H1 (cell line): ENCODE measurements around the gene WDR38. TPM values are rescaled to one million over a fixed set of nuclear protein-coding genes. Genes with fewer than 3 reads are reported as not detected.
A peak's percentile ranks its signal among the peaks of the same experiment; 100 is the strongest.

Source experiments
- CTCF ChIA-PET: fragments of 300-600 bp; sonication (Branson Sonifier 250); formaldehyde crosslinking; loops from one replicate; lab custom pipeline; 2021; ENCODE audit not compliant: partially characterized antibody; lab: Charles Lee
- POLR2A ChIA-PET: fragments of 300-600 bp; sonication (Branson Sonifier 250); formaldehyde crosslinking; loops from one replicate; lab custom pipeline; 2021; ENCODE audit warnings: inconsistent platforms; ENCODE audit not compliant: partially characterized antibody; lab: Charles Lee
- DNase-seq, 2 experiments: peaks; one replicate each; pipeline versions ENCODE4 v3.0.0 to v3.0.0-alpha.2; 2010 to 2022; ENCODE audit warnings: low spot score in 2 of 2, low read depth in 1 of 2, mixed read lengths in 1 of 2
- FAIRE-seq: peaks from 2 replicates; lab custom pipeline; 2011; peaks lifted over from hg19 to GRCh38; lab: Jason Lieb, UNC
- H2AFZ ChIP-seq: 2 replicates; pipeline ENCODE4 v1.8.1; 2012; ENCODE audit warnings: low read length, inconsistent platforms
- H2AK5ac ChIP-seq: 2 replicates; pipeline ENCODE4 v1.6.1; 2013; ENCODE audit warnings: low read depth, low read length
- H2BK120ac ChIP-seq: replicated peaks from 2 replicates; pipeline ENCODE3; 2013; ENCODE audit warnings: low read depth, low read length, inconsistent platforms
- H2BK12ac ChIP-seq: 2 replicates; pipeline ENCODE4 v1.6.1; 2013; ENCODE audit warnings: low read depth, low read length
- H2BK15ac ChIP-seq: 2 replicates; pipeline ENCODE4 v1.6.1; 2013; ENCODE audit warnings: low read length
- H2BK20ac ChIP-seq: 2 replicates; pipeline ENCODE4 v1.6.1; 2013; ENCODE audit warnings: low read length
- H2BK5ac ChIP-seq: 2 replicates; pipeline ENCODE4 v1.6.1; 2013; ENCODE audit warnings: low read depth, low read length
- H3K14ac ChIP-seq: 2 replicates; pipeline ENCODE4 v1.6.1; 2013; ENCODE audit warnings: inconsistent platforms; ENCODE audit not compliant: insufficient read length
- H3K18ac ChIP-seq: 2 replicates; pipeline ENCODE4 v1.6.1; 2013; ENCODE audit warnings: low read length; ENCODE audit errors: extremely low read depth
- H3K23ac ChIP-seq: 2 replicates; pipeline ENCODE4 v1.6.1; 2013; ENCODE audit warnings: inconsistent platforms; ENCODE audit not compliant: insufficient read length
- H3K23me2 ChIP-seq: 2 replicates; pipeline ENCODE4 v1.6.1; 2013; ENCODE audit warnings: low read depth, low read length
- H3K27ac ChIP-seq: 2 replicates; pipeline ENCODE4 v1.6.1; 2011; ENCODE audit warnings: low read depth, low read length, inconsistent platforms
- H3K27me3 ChIP-seq, 4 experiments: replicated peaks in 1 of 4; 1 replicate in 1 of 4; 2 replicates in 3 of 4; pipeline versions ENCODE4 v1.6.1 to v1.8.1; 2011 to 2013; ENCODE audit warnings: low read length in 3 of 4, mild to moderate bottlenecking in 3 of 4, inconsistent platforms in 2 of 4, mixed read lengths in 2 of 4, moderate library complexity in 1 of 4; ENCODE audit not compliant: control insufficient read depth in 3 of 4, insufficient read depth in 3 of 4; ENCODE audit errors: extremely low read depth in 1 of 4
- H3K36me3 ChIP-seq, 4 experiments: 2 replicates each; pipeline versions ENCODE4 v1.6.1 to v1.8.1; 2011 to 2013; ENCODE audit warnings: mild to moderate bottlenecking in 4 of 4, low read length in 3 of 4, moderate library complexity in 2 of 4, control low read depth in 1 of 4, inconsistent platforms in 1 of 4; ENCODE audit not compliant: insufficient read depth in 4 of 4, control insufficient read depth in 2 of 4
- H3K4ac ChIP-seq: replicated peaks from 2 replicates; pipeline ENCODE3; 2013; ENCODE audit warnings: low read length, low read depth, mixed read lengths, inconsistent platforms; ENCODE audit not compliant: insufficient read length
- H3K4me1 ChIP-seq, 4 experiments: replicated peaks in 1 of 4; 1 replicate in 1 of 4; 2 replicates in 3 of 4; pipeline versions ENCODE4 v1.6.1 to v1.8.1; 2011 to 2013; ENCODE audit warnings: low read length in 3 of 4, inconsistent platforms in 2 of 4, mixed read lengths in 1 of 4; ENCODE audit not compliant: insufficient read depth in 4 of 4, control insufficient read depth in 3 of 4
- H3K4me2 ChIP-seq, 2 experiments: 2 replicates each; pipeline versions ENCODE4 v1.6.1 to v1.8.1; 2011 to 2013; ENCODE audit warnings: low read depth in 2 of 2, low read length in 2 of 2, control low read depth in 1 of 2, inconsistent platforms in 1 of 2, mild to moderate bottlenecking in 1 of 2; ENCODE audit not compliant: insufficient read depth in 1 of 2
- H3K4me3 ChIP-seq, 4 experiments: fragments of 200-600, 300-600 bp in 1 of 4; sonication (generic), shearing (Covaris generic), sonication (Bioruptor Twin) in 1 of 4; 2 replicates each; pipeline versions ENCODE4 v1.5.1 to v1.8.1; 2011 to 2016; ENCODE audit warnings: low read length in 4 of 4, low read depth in 3 of 4, control low read depth in 2 of 4, inconsistent platforms in 2 of 4, mild to moderate bottlenecking in 2 of 4, mixed read lengths in 1 of 4, moderate library complexity in 1 of 4; ENCODE audit not compliant: insufficient read depth in 2 of 4; ENCODE audit errors: extremely low read depth in 1 of 4
- H3K56ac ChIP-seq: replicated peaks from 2 replicates; pipeline ENCODE3; 2013; ENCODE audit warnings: low read depth, mild to moderate bottlenecking, mixed read lengths, low read length, inconsistent platforms; ENCODE audit not compliant: insufficient read length
- H3K79me1 ChIP-seq: 2 replicates; pipeline ENCODE4 v1.6.1; 2013; ENCODE audit warnings: low read depth, low read length, control low read depth
- H3K79me2 ChIP-seq, 2 experiments: 2 replicates each; pipeline versions ENCODE4 v1.6.1 to v1.8.1; 2012 to 2013; ENCODE audit warnings: low read length in 2 of 2, mild to moderate bottlenecking in 2 of 2, inconsistent platforms in 1 of 2; ENCODE audit not compliant: insufficient read depth in 2 of 2, control insufficient read depth in 1 of 2
- H3K9ac ChIP-seq, 4 experiments: replicated peaks in 1 of 4; 1 replicate in 1 of 4; 2 replicates in 3 of 4; pipeline versions ENCODE4 v1.6.1 to v1.8.1; 2011 to 2013; ENCODE audit warnings: low read depth in 3 of 4, low read length in 3 of 4, control low read depth in 2 of 4, mild to moderate bottlenecking in 2 of 4, moderate library complexity in 2 of 4, inconsistent platforms in 1 of 4; ENCODE audit errors: extremely low read depth in 1 of 4
- H3K9me3 ChIP-seq, 2 experiments: 2 replicates each; pipeline versions ENCODE4 v1.6.1 to v1.8.1; 2012 to 2013; ENCODE audit warnings: mild to moderate bottlenecking in 2 of 2, moderate library complexity in 2 of 2, control low read depth in 1 of 2, inconsistent platforms in 1 of 2, low read depth in 1 of 2, low read length in 1 of 2, mixed read lengths in 1 of 2; ENCODE audit not compliant: insufficient read depth in 2 of 2
- H4K20me1 ChIP-seq, 2 experiments: replicated peaks in 1 of 2; 2 replicates each; pipeline versions ENCODE3 to v1.8.1; 2011 to 2013; ENCODE audit warnings: inconsistent platforms in 2 of 2, low read length in 2 of 2, mild to moderate bottlenecking in 1 of 2; ENCODE audit not compliant: insufficient read depth in 2 of 2, control insufficient read depth in 1 of 2
- H4K5ac ChIP-seq: 2 replicates; pipeline ENCODE4 v1.6.1; 2013; ENCODE audit warnings: low read length, low read depth, mixed read lengths, inconsistent platforms; ENCODE audit not compliant: insufficient read length
- H4K8ac ChIP-seq: 2 replicates; pipeline ENCODE4 v1.8.0; 2013; ENCODE audit warnings: mild to moderate bottlenecking, moderate library complexity, low read length, inconsistent platforms; ENCODE audit not compliant: insufficient read depth; ENCODE audit errors: extremely low read depth
- H4K91ac ChIP-seq: replicated peaks from 2 replicates; pipeline ENCODE3; 2013; ENCODE audit warnings: low read length, mixed read lengths, inconsistent platforms; ENCODE audit not compliant: insufficient read length
- CHD1 ChIP-seq: IDR thresholded peaks from 2 replicates; pipeline ENCODE4 v1.6.1; 2012; ENCODE audit warnings: low read depth, low read length, improper control_type of control experiment
- EP300 ChIP-seq, 2 experiments: IDR thresholded peaks; 1 replicate in 1 of 2; 2 replicates in 1 of 2; pipeline ENCODE4 v1.6.1; 2011 to 2012; ENCODE audit warnings: low read depth in 2 of 2, low read length in 2 of 2, mild to moderate bottlenecking in 2 of 2, borderline replicate concordance in 1 of 2, inconsistent platforms in 1 of 2, moderate library complexity in 1 of 2
- GABPA ChIP-seq: IDR thresholded peaks from 2 replicates; pipeline ENCODE4 v1.6.1; 2011; ENCODE audit warnings: mild to moderate bottlenecking, low read length, moderate library complexity, borderline replicate concordance; ENCODE audit not compliant: insufficient read depth
- SIN3A ChIP-seq, 2 experiments: IDR thresholded peaks in 1 of 2; conservative IDR thresholded peaks in 1 of 2; 2 replicates each; pipeline ENCODE4 v1.6.1; 2011 to 2012; ENCODE audit warnings: low read length in 2 of 2, improper control_type of control experiment in 1 of 2, low read depth in 1 of 2, mild to moderate bottlenecking in 1 of 2
- SIX5 ChIP-seq: IDR thresholded peaks from 2 replicates; pipeline ENCODE4 v1.6.1; 2011; ENCODE audit warnings: mild to moderate bottlenecking, low read depth, low read length
- USF2 ChIP-seq: IDR thresholded peaks from 2 replicates; pipeline ENCODE4 v1.6.1; 2011; ENCODE audit warnings: low read length, improper control_type of control experiment
- WGBS, 2 experiments: shearing (Covaris generic) in 1 of 2; methylation state at CpG; one replicate each; pipeline versions ENCODE4 v1.1.6 to v1.1.7; 2013 to 2015; ENCODE audit warnings: low lambda C conversion rate in 2 of 2, mixed read lengths in 2 of 2, inconsistent platforms in 1 of 2, low coverage in 1 of 2, missing lambda C conversion rate in 1 of 2; ENCODE audit not compliant: insufficient replicate concordance in 2 of 2, insufficient coverage in 1 of 2, insufficient read length in 1 of 2; ENCODE audit errors: extremely low coverage in 1 of 2, missing lambda C conversion rate in 1 of 2; 5-methylcytosine and 5-hydroxymethylcytosine counted together
- polyA plus RNA-seq, 7 experiments: library from polyadenylated mRNA; depleted of rRNA in 3 of 7; stranded (reverse) in 5 of 7; unstranded in 2 of 7; fragments of >200 nt in 5 of 7; fragments of 200-250 nt in 2 of 7; gene quantifications; 1 replicate in 5 of 7; 2 replicates in 1 of 7; 4 replicates in 1 of 7; pipeline versions ENCODE4 v1.2.1 to v1.2.3, GENCODE V29; 2011 to 2013; ENCODE audit warnings: missing spikeins in 2 of 7, mixed read lengths in 2 of 7
- total RNA-seq: library from RNA; stranded (reverse); fragmentation: NEBNext Ultra II Directional; extraction: Animal tissue kit (Norgen Biotek cat#: 25700); gene quantifications from 2 replicates; pipeline ENCODE4 v1.2.1, GENCODE V29; 2021
- TF ChIP-seq, protein P1 (sequence below): IDR thresholded peaks from 2 replicates; pipeline ENCODE4 v1.6.1; 2011; ENCODE audit warnings: low read depth, mild to moderate bottlenecking, low read length; ENCODE audit not compliant: insufficient read depth

WDR38 gene
- total and polyA plus RNA-seq, 2 of the 8 experiments (the other 6 are each of a cell fraction or from before 2014, with no cell fraction given): not detected

DNA sequence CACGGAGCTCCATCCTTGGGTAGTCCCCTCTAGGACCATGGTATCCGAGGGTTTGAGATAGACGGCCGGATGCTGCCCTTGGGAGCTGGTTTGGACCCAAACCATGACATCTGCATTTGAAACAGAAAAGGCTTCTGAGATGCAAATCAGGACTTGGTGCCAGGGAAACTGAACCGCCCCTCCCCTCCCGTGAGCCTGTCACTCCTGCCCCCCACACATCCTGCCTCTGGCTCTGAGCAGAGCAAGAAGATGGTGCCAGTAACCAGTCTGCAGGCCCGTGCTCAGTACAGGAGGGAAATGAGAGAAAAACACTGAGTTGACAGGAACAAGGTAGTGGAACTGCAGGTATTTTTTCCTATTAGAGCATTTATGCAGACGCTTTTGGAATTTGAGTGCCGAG, 27.2 kb downstream of the WDR38 start:
- H2BK120ac ChIP-seq: no peak overlapping the region
- H3K23me2 ChIP-seq: 0 out of 2 replicates have a peak, but pooled peaks cover 4% of the 10 kb centered on the region
- H3K27me3 ChIP-seq: no peaks in the 10 kb centered on the region
- no peak overlapping the region for H3K56ac ChIP-seq
- H3K4me3 ChIP-seq: peak overlapping the region in 1 of 4 experiments; percentile 27; a peak in 2 of 8 replicates
- H3K4me1 ChIP-seq: peaks cover 5 to 18% (median 13%) of the 10 kb centered on the region in 4 experiments
- WGBS, 2 experiments: 29% methylated on average over 9 of the region's 9 CpGs; no CpG with 5 or more reads in 1 of the 2 experiments
- peak overlapping the region; percentile 51 to 54 for H3K4me2 ChIP-seq
- FAIRE-seq (no peak), DNase-seq (peak in 1 of 2 experiments; percentile 66)
- no peak overlapping the region for H4K8ac ChIP-seq
- no peak overlapping the region for H3K23ac ChIP-seq
- peaks cover 0 to 7% of the 10 kb centered on the region in 2 experiments for H4K20me1 ChIP-seq
- H2BK5ac ChIP-seq: peak overlapping the region; percentile 76; the same call in 1 of the 2 replicates
- 0 out of 2 replicates have a peak, but pooled peaks cover 2% of the 10 kb centered on the region for H3K79me1 ChIP-seq
- no peak overlapping the region for H3K14ac ChIP-seq
- H3K79me2 ChIP-seq: no peaks in the 10 kb centered on the region
- no peak overlapping the region for H4K5ac ChIP-seq
- H3K9ac ChIP-seq: no peak overlapping the region
- no peak overlapping the region; the same call in 1 of the 2 replicates for H3K18ac ChIP-seq
- no peaks in the 10 kb centered on the region for H3K9me3 ChIP-seq
- no peak overlapping the region for H2AK5ac ChIP-seq
- H2BK12ac ChIP-seq: no peak overlapping the region
- H2BK20ac ChIP-seq: peak overlapping the region; percentile 75; the same call in 1 of the 2 replicates
- ChIA-PET POLR2A (interaction anchor here (1.5 to 31.1 kb wide), 3 partner anchors 13 to 20 kb away, joined by 4 to 573 read pairs (median 7); partner anchors contain the start of genes ARPC5L, RPL35 and WDR38), CTCF (interaction anchor here (0.6 to 6.3 kb wide), 7 partner anchors 9 to 556 kb away, joined by 3 to 55 read pairs (median 3); partner anchors contain the start of genes NR6A1 and OLFML2A)
- no peak overlapping the region for H2BK15ac ChIP-seq
- TF ChIP-seq SIN3A (conservative IDR thresholded peaks at IDR 0.05 in 1 of 2, IDR thresholded peaks at IDR 0.05 in 1 of 2; ENCODE audit: low read depth in 1 of 2, low read length in 2 of 2) (0 out of 4 replicates have a peak, but pooled peaks of 1 of the 2 experiments have one; percentile 23), CHD1 (no peak), SIX5 (no peak), GABPA (0 out of 2 replicates have a peak, but pooled peaks have one; percentile 7), USF2 (no peak), EP300 (IDR thresholded peaks at IDR 0.05; ENCODE audit: borderline replicate concordance in 1 of 2, low read depth in 2 of 2, low read length in 2 of 2) (no peak)
- TF ChIP-seq, protein P1, sequence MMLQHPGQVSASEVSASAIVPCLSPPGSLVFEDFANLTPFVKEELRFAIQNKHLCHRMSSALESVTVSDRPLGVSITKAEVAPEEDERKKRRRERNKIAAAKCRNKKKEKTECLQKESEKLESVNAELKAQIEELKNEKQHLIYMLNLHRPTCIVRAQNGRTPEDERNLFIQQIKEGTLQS: no peak
- H4K91ac ChIP-seq: no peak overlapping the region
- H2AFZ ChIP-seq: no peak overlapping the region
- H3K4ac ChIP-seq: no peak overlapping the region
- no peak overlapping the region for H3K27ac ChIP-seq
- peaks cover 4 to 29% (median 11%) of the 10 kb centered on the region in 4 experiments for H3K36me3 ChIP-seq
